NCI-H1105 treated with DMSO at 0.1 percent for 48 hours (cell line): ENCODE results near the gene CCR6.
"Not testable (repeated sequence)": the region's sequence is repeated elsewhere in the genome, so short reads cannot be mapped to it uniquely, and the experiment has no call there.

Source experiments
- DNase-seq: peaks from one replicate; lab custom pipeline; 2025; lab: John Stamatoyannopoulos, UW

The CCR6 gene

GRCh38 chr6:167143041-167143440, 20.1 kb downstream of the CCR6 start:
- DNase-seq, result no peak

- no peak for DNase-seq
Measured at GRCh38 chr6:167145461-167145860, 22.6 kb downstream of the CCR6 start.

- no peak for DNase-seq
Measured at GRCh38 chr6:167146135-167146534, 23.2 kb downstream of the CCR6 start.

- no peak for DNase-seq
Measured at GRCh38 chr6:167146977-167147376, 24.1 kb downstream of the CCR6 start.

- no peak for DNase-seq
Measured at GRCh38 chr6:167148021-167148420, 25.1 kb downstream of the CCR6 start.

GRCh38 chr6:167148997-167149396, 26.1 kb downstream of the CCR6 start:
- DNase-seq, result no peak

GRCh38 chr6:167150941-167151549, 28.1 kb downstream of the CCR6 start:
- no peak for DNase-seq

GRCh38 chr6:167151648-167152047, 28.8 kb downstream of the CCR6 start:
- no peak for DNase-seq

GRCh38 chr6:167152862-167153261, 30.0 kb downstream of the CCR6 start:
- DNase-seq, result no peak

- DNase-seq, result no peak
Measured at GRCh38 chr6:167153521-167153959, 30.6 kb downstream of the CCR6 start.

GRCh38 chr6:167154291-167154690, 31.4 kb downstream of the CCR6 start:
- DNase-seq, result no peak

- no peak for DNase-seq
Measured at GRCh38 chr6:167154895-167155294, 32.0 kb downstream of the CCR6 start.

- no peak for DNase-seq
Measured at GRCh38 chr6:167157414-167157813, 34.5 kb downstream of the CCR6 start.

GRCh38 chr6:167157863-167158262, 35.0 kb downstream of the CCR6 start, which contains the start of gene GPR31:
GPR31 (minus strand) TSS chr6:167157980; CDS start chr6:167157831, 149 bp downstream.
- DNase-seq, result no peak

GRCh38 chr6:167161851-167162467, 39.1 kb downstream of the CCR6 start:
- no peak for DNase-seq

- no peak for DNase-seq
Measured at GRCh38 chr6:167162591-167162990, 39.7 kb downstream of the CCR6 start.

GRCh38 chr6:167163476-167164011, 40.6 kb downstream of the CCR6 start:
- no peak for DNase-seq

GRCh38 chr6:167164261-167164660, 41.4 kb downstream of the CCR6 start:
- no peak for DNase-seq

GRCh38 chr6:167165858-167166471, 43.1 kb downstream of the CCR6 start:
- no peak for DNase-seq

- not testable (repeated sequence) for DNase-seq
Measured at GRCh38 chr6:167167699-167168098, 44.8 kb downstream of the CCR6 start.

- DNase-seq, result not testable (repeated sequence)
Measured at GRCh38 chr6:167168296-167168695, 45.4 kb downstream of the CCR6 start.

- not testable (repeated sequence) for DNase-seq
Measured at GRCh38 chr6:167169867-167170266, 47.0 kb downstream of the CCR6 start.

- DNase-seq, result not testable (repeated sequence)
Measured at GRCh38 chr6:167171300-167171699, 48.4 kb downstream of the CCR6 start.
